GM19324 (cell line): ENCODE measurements around the gene IBA57.

Source experiments
- ATAC-seq: cut with Tn5 transposase; IDR thresholded peaks from one replicate; pipeline ENCODE4 v1.9.1; 2021; ENCODE audit warnings: mild to moderate bottlenecking, moderate library complexity; ENCODE audit not compliant: unreplicated experiment, low FRiP score

The IBA57 gene

GRCh38 chr1:228144193-228144992, 21.2 kb upstream of the IBA57 start:
- ATAC-seq = no peak

- no peak for ATAC-seq
Observed at GRCh38 chr1:228144993-228145343, 20.6 kb upstream of the IBA57 start.

GRCh38 chr1:228145463-228146416, 19.9 kb upstream of the IBA57 start:
- ATAC-seq = no peak

GRCh38 chr1:228146417-228147150, 19.0 kb upstream of the IBA57 start:
- ATAC-seq = no peak

- no peak for ATAC-seq
Observed at GRCh38 chr1:228147151-228147693, 18.4 kb upstream of the IBA57 start.

GRCh38 chr1:228147768-228148167, 17.8 kb upstream of the IBA57 start:
- ATAC-seq = no peak

GRCh38 chr1:228148196-228148861, 17.3 kb upstream of the IBA57 start:
- no peak for ATAC-seq

- ATAC-seq = no peak
Observed at GRCh38 chr1:228148935-228149405, 16.6 kb upstream of the IBA57 start.

- ATAC-seq = no peak
Observed at GRCh38 chr1:228149406-228150119, 16.0 kb upstream of the IBA57 start, which contains the start of gene GJC2. Gene GJC2, plus strand, starts transcription at chr1:228149930. Its CDS starts 7,829 bp downstream, at chr1:228157759.

GRCh38 chr1:228150120-228150460, 15.5 kb upstream of the IBA57 start:
- no peak for ATAC-seq

- ATAC-seq = no peak
Observed at GRCh38 chr1:228150461-228151179, 15.0 kb upstream of the IBA57 start.

GRCh38 chr1:228151180-228151925, 14.3 kb upstream of the IBA57 start:
- ATAC-seq = no peak

GRCh38 chr1:228152097-228152917, 13.3 kb upstream of the IBA57 start:
- no peak for ATAC-seq

- no peak for ATAC-seq
Observed at GRCh38 chr1:228152918-228153258, 12.7 kb upstream of the IBA57 start.

- no peak for ATAC-seq
Observed at GRCh38 chr1:228154021-228154669, 11.5 kb upstream of the IBA57 start.

GRCh38 chr1:228154670-228155571, 10.7 kb upstream of the IBA57 start:
- ATAC-seq = no peak
